Memory B cell (primary cell): Measurements from ENCODE around the gene TP53.

Experiments
- ATAC-seq: fragments of 150-1000 bp; cut with Tn5 transposase; 2 replicates; pipeline ENCODE4 v1.10.0; 2021; ENCODE audit warnings: low read depth, mild to moderate bottlenecking, moderate library complexity
- DNase-seq, 2 donors: peaks; one replicate each; pipeline ENCODE4 v3.0.0; 2022; ENCODE audit warnings: low spot score in 2 of 2
- H3K27ac Mint-ChIP-seq: one replicate; pipeline ENCODE4 v1.8.0; 2022; ENCODE audit warnings: mild to moderate bottlenecking, moderate library complexity, mixed read lengths
- H3K27me3 Mint-ChIP-seq: one replicate; pipeline ENCODE4 v1.8.0; 2022; ENCODE audit warnings: mixed read lengths
- H3K36me3 Mint-ChIP-seq: one replicate; pipeline ENCODE4 v1.8.0; 2022; ENCODE audit warnings: mild to moderate bottlenecking, mixed read lengths
- H3K4me1 Mint-ChIP-seq: one replicate; pipeline ENCODE4 v1.8.0; 2022; ENCODE audit warnings: mixed read lengths
- H3K4me3 Mint-ChIP-seq: one replicate; pipeline ENCODE4 v1.8.0; 2022; ENCODE audit warnings: mild to moderate bottlenecking, moderate library complexity, mixed read lengths
- H3K9me3 Mint-ChIP-seq: one replicate; pipeline ENCODE4 v1.8.0; 2022; ENCODE audit warnings: mixed read lengths

TP53 gene

DNA sequence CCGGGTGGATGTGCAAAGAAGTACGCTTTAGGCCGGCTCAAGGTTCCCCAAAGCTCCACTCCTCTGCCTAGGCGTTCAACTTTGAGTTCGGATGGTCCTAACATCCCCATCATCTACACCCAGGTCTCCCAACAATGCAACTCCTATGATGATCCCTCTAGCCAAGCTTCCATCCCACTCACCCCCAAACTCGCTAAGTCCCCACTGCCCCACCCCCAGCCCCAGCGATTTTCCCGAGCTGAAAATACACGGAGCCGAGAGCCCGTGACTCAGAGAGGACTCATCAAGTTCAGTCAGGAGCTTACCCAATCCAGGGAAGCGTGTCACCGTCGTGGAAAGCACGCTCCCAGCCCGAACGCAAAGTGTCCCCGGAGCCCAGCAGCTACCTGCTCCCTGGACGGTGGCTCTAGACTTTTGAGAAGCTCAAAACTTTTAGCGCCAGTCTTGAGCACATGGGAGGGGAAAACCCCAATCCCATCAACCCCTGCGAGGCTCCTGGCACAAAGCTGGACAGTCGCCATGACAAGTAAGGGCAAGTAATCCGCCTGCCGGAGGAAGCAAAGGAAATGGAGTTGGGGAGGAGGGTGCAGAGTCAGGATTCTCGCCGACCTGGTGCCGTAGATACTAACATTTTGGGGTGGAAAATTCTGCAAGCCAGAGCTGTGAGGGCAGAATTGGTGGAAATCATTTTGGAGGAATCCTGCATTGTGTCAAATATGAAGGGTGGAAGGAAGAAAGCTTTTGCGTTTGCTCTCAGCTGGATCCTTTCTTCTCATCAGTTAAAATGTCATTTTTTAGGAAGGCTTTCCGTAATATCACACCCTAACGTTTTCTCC, at the start of gene TP53:
Gene TP53 (minus strand): TSS at position 419 of the 836 bp plus-strand sequence. CDS start 10,896 bp downstream, outside the sequence.
- Mint-ChIP-seq H3K4me3 (peak within 1 kb of the TSS; percentile 97), H3K9me3 (no peaks in the 10 kb centered on the region), H3K27me3 (no peaks in the 10 kb centered on the region), H3K27ac (peak within 1 kb of the TSS; percentile 99), H3K36me3 (peaks cover 5% of the 10 kb centered on the region), H3K4me1 (peaks cover 34% of the 10 kb centered on the region)
- ATAC-seq (peak; percentile 51), DNase-seq (peak; percentile 84 to 85)

DNA sequence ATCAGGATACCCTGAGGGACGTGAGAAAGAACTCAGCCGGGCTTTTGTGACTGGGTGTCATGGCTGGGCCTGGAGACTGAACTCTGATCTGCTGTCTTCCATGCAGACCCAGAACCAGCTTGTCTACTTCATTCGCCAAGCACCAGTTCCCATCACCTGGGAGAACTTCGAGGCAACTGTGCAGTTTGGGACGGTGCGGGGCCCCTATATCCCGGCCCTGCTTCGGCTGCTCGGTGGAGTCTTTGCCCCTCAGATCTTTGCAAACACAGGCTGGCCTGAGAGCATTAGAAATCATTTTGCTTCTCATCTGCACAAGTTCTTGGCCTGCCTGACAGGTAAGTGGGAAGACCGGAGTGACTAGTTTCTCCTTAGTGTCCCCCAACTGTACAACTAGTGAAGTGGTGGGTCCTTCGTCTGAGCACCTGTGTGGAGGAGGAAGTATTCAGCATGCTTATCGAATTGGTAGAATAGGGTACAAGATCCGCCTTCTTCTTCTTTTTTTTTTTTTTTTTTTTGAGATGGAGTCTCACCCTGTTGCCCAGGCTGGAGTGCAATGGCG, 45.8 kb upstream of the TP53 start:
- Mint-ChIP-seq H3K4me3 (no peak overlapping the region), H3K27me3 (peaks cover 12% of the 10 kb centered on the region), H3K4me1 (peaks cover 6% of the 10 kb centered on the region), H3K36me3 (no peaks in the 10 kb centered on the region), H3K9me3 (no peaks in the 10 kb centered on the region), H3K27ac (no peak overlapping the region)
- DNase-seq (no peak), ATAC-seq (no peak)

DNA sequence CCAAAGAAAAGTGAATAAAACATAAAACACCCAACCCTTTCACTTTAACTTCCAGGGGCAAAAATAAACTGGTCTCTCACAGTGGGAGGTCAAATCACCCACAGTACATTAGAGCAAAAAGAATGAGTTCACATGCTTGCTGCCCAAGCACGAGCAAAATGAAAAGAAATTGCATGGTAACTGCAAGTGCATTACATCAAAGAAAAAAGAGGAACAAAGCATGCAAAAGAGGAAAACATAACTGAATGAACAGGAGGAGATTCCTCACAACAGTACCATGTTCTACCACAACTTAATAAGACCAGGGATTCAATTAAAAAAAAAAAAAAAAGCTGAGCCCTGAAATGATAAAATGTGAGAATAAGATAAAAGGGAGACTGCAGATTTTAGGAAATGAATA, 42.5 kb upstream of the TP53 start:
- H3K27ac Mint-ChIP-seq, result no peak overlapping the region
- peaks cover 6% of the 10 kb centered on the region for H3K4me1 Mint-ChIP-seq
- H3K27me3 Mint-ChIP-seq, result peaks cover 10% of the 10 kb centered on the region
- no peak for DNase-seq
- no peaks in the 10 kb centered on the region for H3K36me3 Mint-ChIP-seq
- H3K9me3 Mint-ChIP-seq, result no peaks in the 10 kb centered on the region
- no peak overlapping the region for H3K4me3 Mint-ChIP-seq
- peak; percentile 75 for ATAC-seq

GRCh38 chr17:7727886-7728285, 40.6 kb upstream of the TP53 start:
- Mint-ChIP-seq H3K36me3 (no peaks in the 10 kb centered on the region), H3K27ac (no peak overlapping the region), H3K4me1 (peaks cover 6% of the 10 kb centered on the region), H3K4me3 (no peak overlapping the region), H3K9me3 (no peaks in the 10 kb centered on the region), H3K27me3 (peaks cover 13% of the 10 kb centered on the region)
- no peak for ATAC-seq
- no peak for DNase-seq

DNA sequence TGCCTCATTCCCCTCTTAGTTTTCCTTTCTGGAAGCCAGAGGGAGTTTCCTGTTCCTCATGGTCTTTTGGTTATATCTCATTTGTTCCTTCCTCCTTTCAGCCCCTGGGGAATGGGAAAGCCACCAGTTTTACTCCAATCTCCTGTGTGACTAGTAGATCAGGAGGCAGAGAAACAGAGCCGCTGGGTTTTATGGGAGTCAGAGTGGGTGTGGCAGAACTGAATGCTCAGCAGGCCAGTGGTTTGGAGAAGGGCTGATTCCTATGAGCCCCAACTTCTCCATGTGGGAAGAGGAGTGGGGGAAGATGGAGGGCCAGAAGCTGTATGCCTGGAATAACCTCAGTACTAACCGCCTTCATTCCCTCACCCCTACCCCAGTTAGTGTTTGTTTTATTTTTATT, 34.3 kb upstream of the TP53 start:
- ATAC-seq, result no peak
- H3K4me1 Mint-ChIP-seq, result peaks cover 14% of the 10 kb centered on the region

DNA sequence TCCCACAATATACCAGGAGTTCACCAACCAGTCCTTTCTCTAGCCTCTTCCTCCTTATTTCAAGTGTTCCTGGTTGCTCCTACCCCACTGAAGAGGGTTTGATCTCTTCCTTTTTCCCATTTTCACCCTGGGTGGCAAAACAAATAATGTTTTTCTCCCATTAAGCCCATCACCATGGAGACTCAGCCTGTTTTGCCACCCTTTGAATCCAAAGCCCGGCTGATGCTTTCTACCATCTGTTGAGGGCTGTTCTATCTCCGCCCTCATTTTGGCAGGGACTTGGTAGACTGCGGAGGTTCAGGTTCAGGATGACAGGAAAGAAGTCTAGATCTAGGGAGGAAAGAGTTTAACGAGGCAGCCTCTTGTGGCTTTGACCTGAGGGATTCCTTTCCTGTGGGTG, 32.8 kb upstream of the TP53 start:
- no peaks in the 10 kb centered on the region for H3K36me3 Mint-ChIP-seq
- peaks cover 45% of the 10 kb centered on the region for H3K27me3 Mint-ChIP-seq
- no peak for ATAC-seq
- no peaks in the 10 kb centered on the region for H3K9me3 Mint-ChIP-seq
- H3K27ac Mint-ChIP-seq, result no peak overlapping the region
- peaks cover 17% of the 10 kb centered on the region for H3K4me1 Mint-ChIP-seq
- H3K4me3 Mint-ChIP-seq, result no peak overlapping the region
- DNase-seq, result no peak

More for the DNA sequence above, 34.3 kb upstream of the TP53 start:
- Mint-ChIP-seq H3K4me3 (no peak overlapping the region), H3K27me3 (peaks cover 36% of the 10 kb centered on the region), H3K9me3 (no peaks in the 10 kb centered on the region), H3K36me3 (no peaks in the 10 kb centered on the region), H3K27ac (no peak overlapping the region)
- DNase-seq, result no peak

GRCh38 chr17:7719661-7720060, 32.4 kb upstream of the TP53 start:
- Mint-ChIP-seq H3K36me3 (no peaks in the 10 kb centered on the region), H3K27ac (no peak overlapping the region), H3K4me1 (peaks cover 17% of the 10 kb centered on the region), H3K27me3 (peaks cover 45% of the 10 kb centered on the region), H3K4me3 (no peak overlapping the region), H3K9me3 (no peaks in the 10 kb centered on the region)
- DNase-seq (no peak), ATAC-seq (no peak)

DNA sequence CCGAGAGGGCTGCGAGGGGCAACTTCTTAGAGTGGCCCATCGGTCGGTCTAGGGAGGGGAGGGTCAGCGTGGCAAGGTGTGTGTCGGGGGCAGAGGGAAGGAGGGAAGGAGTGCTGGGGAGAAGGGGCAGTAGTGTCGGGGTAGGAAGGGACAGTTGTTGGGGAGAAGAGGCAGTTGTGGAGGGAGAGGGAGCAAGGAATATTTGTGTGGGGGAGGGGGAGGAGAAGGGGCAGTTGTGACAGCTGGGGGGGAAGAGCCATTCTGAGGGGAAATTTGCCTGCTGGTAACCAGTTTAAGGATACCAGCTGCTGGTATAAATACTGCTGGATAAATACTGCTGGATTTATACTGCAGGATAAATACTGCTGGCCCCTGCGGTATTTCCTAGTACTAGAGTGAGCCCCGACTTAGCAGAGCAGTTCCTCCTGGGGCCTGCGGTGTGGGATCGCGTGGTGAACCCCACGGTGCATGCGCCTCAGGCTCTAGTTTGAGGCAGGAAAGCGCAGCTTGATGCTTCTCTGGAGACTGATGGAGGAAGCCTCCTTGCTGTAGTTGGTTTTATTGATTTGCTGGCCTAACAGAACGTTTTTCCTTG, 30.6 kb upstream of the TP53 start:
- ATAC-seq, result peak; percentile 77
- Mint-ChIP-seq H3K27me3 (peaks cover 50% of the 10 kb centered on the region), H3K4me3 (peak overlapping the region; percentile 82), H3K4me1 (peaks cover 21% of the 10 kb centered on the region), H3K9me3 (no peaks in the 10 kb centered on the region), H3K27ac (no peak overlapping the region), H3K36me3 (no peaks in the 10 kb centered on the region)
- DNase-seq, result no peak

DNA sequence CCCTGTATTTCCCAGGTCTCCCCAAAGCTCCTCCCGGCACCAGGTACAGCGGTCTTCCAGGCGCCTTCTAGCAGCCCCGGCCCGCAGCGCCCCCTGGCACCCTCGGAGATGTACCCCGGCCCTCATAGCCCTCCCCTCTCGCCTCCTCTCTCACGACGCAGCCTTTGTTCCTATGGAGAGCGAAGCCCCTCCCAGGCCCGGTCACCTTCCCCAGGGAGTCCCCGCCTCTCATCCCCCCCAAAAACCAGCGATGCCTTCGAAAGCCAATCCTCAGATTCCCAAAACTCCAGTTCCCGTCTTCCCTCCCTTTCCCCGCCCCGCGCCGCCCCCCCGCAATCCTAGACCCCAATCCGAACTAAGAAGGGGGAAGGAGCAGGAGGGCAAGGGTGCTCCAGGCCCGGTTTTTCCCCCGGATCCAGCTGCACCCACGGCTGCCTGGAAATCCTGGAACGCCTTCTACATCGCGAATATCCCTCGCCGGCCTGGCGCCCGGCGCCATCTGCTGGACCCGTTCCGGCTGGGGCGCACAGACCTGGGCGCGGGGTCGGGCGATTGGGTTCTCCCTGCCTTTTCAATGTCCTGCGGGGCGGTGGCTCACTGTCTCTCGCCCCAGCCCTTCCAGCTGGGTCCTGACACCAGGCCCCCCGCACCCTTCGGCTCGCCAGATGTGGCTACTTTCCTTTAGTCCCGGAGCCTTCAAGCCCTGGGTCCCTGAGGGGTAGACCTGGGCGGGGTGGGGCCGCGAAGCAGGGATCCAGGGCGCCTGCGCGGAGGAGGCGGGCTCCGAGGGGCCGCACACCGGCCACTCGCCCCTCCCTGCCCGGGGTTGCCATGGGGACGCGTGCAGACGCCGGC, 29.8 kb upstream of the TP53 start, which contains the start of gene DNAH2:
Gene DNAH2 (plus strand): TSS at position 844 of the 855 bp plus-strand sequence. CDS start 1,991 bp downstream, outside the sequence.
- Mint-ChIP-seq H3K4me3 (peak within 1 kb of the TSS; percentile 82), H3K4me1 (peaks cover 24% of the 10 kb centered on the region), H3K9me3 (no peaks in the 10 kb centered on the region), H3K27me3 (peaks cover 53% of the 10 kb centered on the region), H3K27ac (no peak within 1 kb of the TSS), H3K36me3 (no peaks in the 10 kb centered on the region)
- no peak for DNase-seq
- peak; percentile 54 for ATAC-seq

DNA sequence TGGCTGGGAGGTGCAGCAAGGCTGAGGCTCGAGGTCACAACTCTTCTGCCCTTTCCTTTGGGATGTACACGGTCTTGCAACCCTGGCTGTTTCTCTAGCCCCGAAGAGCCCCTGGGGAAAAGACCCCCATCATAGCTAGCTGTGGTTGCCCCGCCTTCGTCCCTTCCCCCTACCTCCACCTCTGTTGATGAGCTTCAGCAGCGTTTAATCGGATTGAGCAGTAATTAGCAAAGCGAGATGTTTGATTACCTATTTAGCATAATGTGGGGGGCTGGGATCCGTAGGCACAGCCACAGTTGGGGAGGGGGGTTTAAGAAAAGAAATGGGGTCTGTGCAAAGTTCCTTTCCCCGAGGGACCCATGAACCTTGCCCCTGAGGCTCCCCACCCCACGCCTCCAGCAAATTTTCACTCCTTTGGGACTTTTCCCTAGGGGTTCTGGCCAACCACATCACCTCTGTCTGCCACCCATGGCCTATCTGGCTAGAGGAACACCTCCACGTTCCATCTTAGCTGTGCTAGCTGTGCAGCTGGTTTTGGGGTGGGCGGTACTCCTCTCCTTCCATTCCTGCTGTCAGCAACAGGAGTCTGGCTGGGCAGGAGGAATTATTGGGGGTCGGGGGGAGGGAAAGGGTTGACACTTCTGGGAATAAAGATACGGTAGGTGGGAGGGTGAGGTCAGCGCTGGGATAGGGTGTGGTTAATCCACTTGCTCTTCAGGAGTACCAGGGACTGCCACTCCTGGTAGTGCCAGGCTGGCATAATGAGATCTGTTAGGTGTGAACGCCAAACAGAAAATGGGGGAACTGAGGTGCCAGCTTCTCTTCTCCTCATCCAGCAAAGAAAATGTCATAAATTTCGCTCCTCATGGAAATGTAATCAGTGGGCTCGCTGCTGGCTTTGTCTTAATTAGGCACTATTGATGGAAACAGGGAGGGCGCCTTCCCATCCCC, 28.9 kb upstream of the TP53 start:
- Mint-ChIP-seq H3K36me3 (no peaks in the 10 kb centered on the region), H3K27me3 (peaks cover 53% of the 10 kb centered on the region), H3K4me1 (peaks cover 27% of the 10 kb centered on the region), H3K4me3 (peak overlapping the region; percentile 40), H3K9me3 (no peaks in the 10 kb centered on the region), H3K27ac (no peak overlapping the region)
- ATAC-seq, result no peak
- peak in 1 of 2 donors; percentile 15 for DNase-seq

DNA sequence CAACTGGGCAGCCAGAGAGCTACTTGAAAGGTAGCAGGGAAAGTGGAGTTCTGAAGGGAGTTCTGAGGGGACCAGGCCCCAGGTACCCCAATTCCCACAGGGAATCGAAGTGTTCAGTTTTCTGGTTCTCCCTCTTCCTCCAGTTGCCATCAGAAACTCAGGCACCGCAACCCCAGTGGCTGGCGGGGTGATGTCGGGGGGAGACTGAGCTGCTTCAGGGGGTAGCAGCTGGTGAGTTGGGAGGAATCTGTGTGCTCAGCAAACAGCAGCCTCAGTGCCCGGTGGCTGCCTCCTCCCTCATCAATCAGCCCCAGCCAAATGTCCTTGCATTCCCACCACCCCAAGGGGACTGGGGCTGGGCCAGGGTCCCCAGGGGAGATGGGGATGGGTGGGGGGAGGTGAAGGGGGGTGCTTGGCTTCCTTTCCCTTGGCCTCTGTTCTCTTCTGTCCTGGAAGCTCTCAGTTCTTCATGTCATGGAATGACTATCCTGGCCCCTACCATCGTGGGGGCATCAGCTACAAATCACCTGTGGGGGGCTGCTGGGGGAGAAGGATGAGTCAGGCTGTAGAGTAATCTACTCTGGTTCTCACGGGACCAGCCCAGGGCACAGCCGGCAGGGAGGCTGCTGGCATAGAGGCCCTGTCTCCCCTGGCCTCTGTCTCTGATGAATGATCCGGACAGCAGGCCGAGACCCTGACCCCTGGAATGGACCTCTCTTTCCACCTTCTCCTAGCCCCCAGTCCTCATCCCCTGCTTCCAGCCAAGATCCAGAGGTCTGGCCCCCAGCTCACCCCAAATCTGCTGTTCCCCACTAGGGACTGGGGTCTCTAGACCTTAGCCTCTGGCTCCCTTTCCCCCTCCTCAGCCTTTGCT, 27.7 kb upstream of the TP53 start:
- Mint-ChIP-seq H3K36me3 (no peaks in the 10 kb centered on the region), H3K4me1 (peaks cover 35% of the 10 kb centered on the region), H3K27me3 (peaks cover 56% of the 10 kb centered on the region)

DNA sequence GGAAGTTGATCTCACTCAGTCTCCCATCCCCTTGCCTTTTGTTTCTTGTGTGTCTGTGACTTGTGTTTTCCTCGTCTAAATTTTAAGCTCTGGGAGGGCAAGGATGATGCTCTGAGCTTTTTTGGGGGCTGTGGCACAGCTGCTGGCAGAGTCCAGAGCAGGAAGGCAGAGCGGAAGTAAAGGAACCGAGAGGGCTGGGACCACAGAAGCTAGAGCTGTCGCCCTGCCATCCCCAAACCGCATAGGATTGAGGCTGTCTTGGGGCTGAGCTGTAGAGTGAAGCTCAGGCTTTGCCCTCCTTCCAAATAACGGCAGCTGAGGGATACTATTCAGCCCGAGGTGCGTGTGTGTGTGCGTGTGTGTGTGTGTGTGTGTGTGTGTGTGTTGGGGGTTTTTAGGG, 26.5 kb upstream of the TP53 start:
- H3K9me3 Mint-ChIP-seq, result no peaks in the 10 kb centered on the region
- DNase-seq (no peak), ATAC-seq (no peak)
- H3K4me3 Mint-ChIP-seq, result no peak overlapping the region
- H3K4me1 Mint-ChIP-seq, result peaks cover 37% of the 10 kb centered on the region
- peaks cover 59% of the 10 kb centered on the region for H3K27me3 Mint-ChIP-seq
- no peak overlapping the region for H3K27ac Mint-ChIP-seq
- no peaks in the 10 kb centered on the region for H3K36me3 Mint-ChIP-seq

More for the DNA sequence above, 27.7 kb upstream of the TP53 start:
- DNase-seq, result no peak
- H3K9me3 Mint-ChIP-seq, result no peaks in the 10 kb centered on the region
- H3K4me3 Mint-ChIP-seq, result no peak overlapping the region
- H3K27ac Mint-ChIP-seq, result no peak overlapping the region
- ATAC-seq, result no peak
